GM12874 (cell line): ENCODE data around the gene CCKAR.

ENCODE experiments used
- CTCF ChIP-seq: IDR thresholded peaks from 2 replicates; pipeline ENCODE4 v1.5.1; 2011; ENCODE audit warnings: low read depth, mild to moderate bottlenecking, control low read depth, low read length, moderate library complexity; ENCODE audit not compliant: insufficient read depth

The CCKAR gene

GRCh38 chr4:26490111-26490959, at the start of gene CCKAR:
TSS of gene CCKAR (minus strand) at chr4:26490484. CDS start at chr4:26490267, 217 bp downstream.
- TF ChIP-seq CTCF: no peak

GRCh38 chr4:26533685-26534084, 43.4 kb upstream of the CCKAR start:
- no peak for TF ChIP-seq CTCF

- no peak for TF ChIP-seq CTCF
Observed at GRCh38 chr4:26531491-26532116, 41.3 kb upstream of the CCKAR start.

- no peak for TF ChIP-seq CTCF
Observed at GRCh38 chr4:26530099-26530498, 39.8 kb upstream of the CCKAR start.

GRCh38 chr4:26529479-26529878, 39.2 kb upstream of the CCKAR start:
- TF ChIP-seq CTCF: no peak

GRCh38 chr4:26525771-26526150, 35.5 kb upstream of the CCKAR start:
- no peak for TF ChIP-seq CTCF

GRCh38 chr4:26525136-26525770, 35.0 kb upstream of the CCKAR start:
- no peak for TF ChIP-seq CTCF
